ENCODE results near the gene ITPK1.

The ITPK1 gene

GRCh38 chr14:92945544-92945943, 170.2 kb downstream of the ITPK1 start:
- DNase-seq (ENCODE audit: extremely low spot score): no peak
- TF ChIP-seq, protein P1, sequence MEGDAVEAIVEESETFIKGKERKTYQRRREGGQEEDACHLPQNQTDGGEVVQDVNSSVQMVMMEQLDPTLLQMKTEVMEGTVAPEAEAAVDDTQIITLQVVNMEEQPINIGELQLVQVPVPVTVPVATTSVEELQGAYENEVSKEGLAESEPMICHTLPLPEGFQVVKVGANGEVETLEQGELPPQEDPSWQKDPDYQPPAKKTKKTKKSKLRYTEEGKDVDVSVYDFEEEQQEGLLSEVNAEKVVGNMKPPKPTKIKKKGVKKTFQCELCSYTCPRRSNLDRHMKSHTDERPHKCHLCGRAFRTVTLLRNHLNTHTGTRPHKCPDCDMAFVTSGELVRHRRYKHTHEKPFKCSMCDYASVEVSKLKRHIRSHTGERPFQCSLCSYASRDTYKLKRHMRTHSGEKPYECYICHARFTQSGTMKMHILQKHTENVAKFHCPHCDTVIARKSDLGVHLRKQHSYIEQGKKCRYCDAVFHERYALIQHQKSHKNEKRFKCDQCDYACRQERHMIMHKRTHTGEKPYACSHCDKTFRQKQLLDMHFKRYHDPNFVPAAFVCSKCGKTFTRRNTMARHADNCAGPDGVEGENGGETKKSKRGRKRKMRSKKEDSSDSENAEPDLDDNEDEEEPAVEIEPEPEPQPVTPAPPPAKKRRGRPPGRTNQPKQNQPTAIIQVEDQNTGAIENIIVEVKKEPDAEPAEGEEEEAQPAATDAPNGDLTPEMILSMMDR (IDR thresholded peaks at IDR 0.05; ENCODE audit: control extremely low read depth, extremely low read depth, low read depth, missing control alignments): no peak
- CTCF ChIA-PET: interaction anchor here (0.7 to 1.4 kb wide), 3 partner anchors 168 to 233 kb away, joined by 3 to 5 read pairs (median 3); no protein-coding TSS in a partner anchor
- POLR2A ChIA-PET: no interaction called here

- DNase-seq (ENCODE audit: extremely low spot score): no peak
- ChIA-PET CTCF (interaction anchor here (0.7 to 1.4 kb wide), 3 partner anchors 20 to 233 kb away, joined by 3 to 4 read pairs (median 3); no protein-coding TSS in a partner anchor), POLR2A (no interaction called here)
- TF ChIP-seq, protein P1 (IDR thresholded peaks at IDR 0.05; ENCODE audit: control extremely low read depth, extremely low read depth, low read depth, missing control alignments): no peak
Measured at GRCh38 chr14:92944976-92945375, 170.7 kb downstream of the ITPK1 start.

GRCh38 chr14:92943855-92944570, 171.7 kb downstream of the ITPK1 start:
- ChIA-PET CTCF (interaction anchor here (1.2 kb wide), 1 partner anchor 21 kb away, joined by 4 read pairs; no protein-coding TSS in a partner anchor), POLR2A (no interaction called here)
- TF ChIP-seq, protein P1 (IDR thresholded peaks at IDR 0.05; ENCODE audit: control extremely low read depth, extremely low read depth, low read depth, missing control alignments): no peak
- DNase-seq (ENCODE audit: extremely low spot score): no peak

GRCh38 chr14:92942976-92943710, 172.6 kb downstream of the ITPK1 start:
- CTCF ChIA-PET: interaction anchor here (1.3 kb wide), 1 partner anchor 9 kb away, joined by 9 read pairs; no protein-coding TSS in a partner anchor
- POLR2A ChIA-PET: no interaction called here
- DNase-seq (ENCODE audit: extremely low spot score): no peak
- TF ChIP-seq, protein P1 (IDR thresholded peaks at IDR 0.05; ENCODE audit: control extremely low read depth, extremely low read depth, low read depth, missing control alignments): no peak

DNA sequence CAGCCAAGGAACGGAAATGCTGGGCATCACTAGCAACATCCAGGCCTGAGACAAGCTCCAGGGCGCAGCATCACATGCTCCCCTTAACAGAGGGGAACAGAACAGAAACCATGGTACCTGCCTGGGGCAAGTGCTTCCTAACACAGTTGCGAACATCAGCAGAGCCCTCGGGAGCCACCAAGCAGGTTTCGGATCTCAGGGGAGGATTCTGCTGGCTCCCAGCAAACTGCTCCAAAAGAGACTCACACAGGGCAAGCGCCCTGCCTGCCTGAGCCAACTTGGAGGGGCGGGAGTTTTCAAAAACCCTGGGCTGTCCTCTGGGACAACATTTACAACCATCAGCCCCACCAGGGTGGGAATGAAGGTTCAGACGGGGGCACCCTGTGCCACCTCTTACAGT, 173.1 kb downstream of the ITPK1 start:
- CTCF ChIA-PET: interaction anchor here (1.3 kb wide), 1 partner anchor 9 kb away, joined by 9 read pairs; no protein-coding TSS in a partner anchor
- TF ChIP-seq, protein P1 (IDR thresholded peaks at IDR 0.05; ENCODE audit: control extremely low read depth, extremely low read depth, low read depth, missing control alignments): no peak
- POLR2A ChIA-PET: no interaction called here
- no peak for DNase-seq (ENCODE audit: extremely low spot score)

DNA sequence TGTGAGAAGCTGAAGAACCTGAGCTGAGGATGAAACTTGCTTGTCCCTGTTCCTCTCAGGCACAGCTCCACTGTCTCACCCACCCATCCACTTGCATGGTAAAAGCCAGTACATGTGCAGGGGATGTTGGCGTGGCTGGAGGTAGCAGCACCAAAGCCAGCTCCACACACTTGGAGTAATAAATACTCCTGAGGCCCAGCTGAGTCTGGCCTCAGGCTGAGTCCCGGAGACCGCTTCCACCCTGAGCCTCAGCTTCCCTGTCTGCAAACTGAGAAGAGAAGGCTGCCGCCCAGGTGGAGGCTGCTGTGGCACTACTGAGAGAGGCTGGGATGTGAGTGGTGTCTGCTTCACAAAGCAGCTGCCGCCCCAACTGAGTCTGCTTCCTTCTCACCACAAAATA, 173.6 kb downstream of the ITPK1 start:
- TF ChIP-seq, protein P1 (IDR thresholded peaks at IDR 0.05; ENCODE audit: control extremely low read depth, extremely low read depth, low read depth, missing control alignments): no peak
- CTCF ChIA-PET: interaction anchor here (1.3 kb wide), 1 partner anchor 10 kb away, joined by 9 read pairs; no protein-coding TSS in a partner anchor
- no peak for DNase-seq (ENCODE audit: extremely low spot score)
- POLR2A ChIA-PET: no interaction called here
